ENCODE measurements around the gene SLC10A1.

- TF ChIP-seq SIN3A (IDR thresholded peaks at IDR 0.05; ENCODE audit: borderline replicate concordance, insufficient read depth, low read length): no peak
- no peak for TF ChIP-seq POLR2AphosphoS5 (IDR thresholded peaks at IDR 0.05; ENCODE audit: low read depth, low read length)
Observed at GRCh38 chr14:69796797-69797500, at the start of gene SLC10A1.
